ENCODE measurements around the gene JCAD. TPM values are rescaled to one million over a fixed set of nuclear protein-coding genes. Genes with fewer than 3 reads are reported as not detected.

The JCAD gene
- total and polyA plus RNA-seq, 2 of the 8 experiments (the other 6 are each of a cell fraction or from before 2014, with no cell fraction given): 0.56 to 5.2 TPM

- TF ChIP-seq CHD7 (IDR thresholded peaks at IDR 0.05; ENCODE audit: insufficient replicate concordance, low read length) (no peak), BRCA1 (IDR thresholded peaks at IDR 0.05; ENCODE audit: low read depth, low read length) (no peak), SP1 (IDR thresholded peaks at IDR 0.05; ENCODE audit: low read depth, low read length) (no peak)
These were observed 48.0 kb downstream of the JCAD start (continued) for GRCh38 chr10:30011396-30011795.
